ENCODE data around the gene PRR23B. TPM values are rescaled to one million over a fixed set of nuclear protein-coding genes. Genes with fewer than 3 reads are reported as not detected.

Gene PRR23B
- total RNA-seq, 4 donors from 2014 or later: not detected

- TF ChIP-seq POLR2A (IDR thresholded peaks at IDR 0.05): no peak
- no peak for TF ChIP-seq CTCF (IDR thresholded peaks at IDR 0.05)
- Histone ChIP-seq H3K27me3 (no peaks in the 10 kb centered on the region), H3K27ac (no peak overlapping the region), H3K4me3 (replicated peaks in 1 of 3) (no peak overlapping the region), H3K4me1 (no peaks in the 10 kb centered on the region), H3K9me3 (no peaks in the 10 kb centered on the region), H3K36me3 (no peaks in the 10 kb centered on the region)
- no peak for DNase-seq
- intact Hi-C loops (cut with DNase I): no loop called here
- 74 to 85% methylated on average over 1 of the region's 1 CpG for WGBS, 2 donors
These were observed 25.0 kb downstream of the PRR23B start for GRCh38 chr3:138995706-138996105.

- H3K9me3 ChIP-seq: no peaks in the 10 kb centered on the region
- H3K27me3 ChIP-seq: no peaks in the 10 kb centered on the region
- intact Hi-C loops (cut with DNase I): no loop called here
- H3K4me3 ChIP-seq (replicated peaks in 1 of 3): no peak overlapping the region
- no peaks in the 10 kb centered on the region for H3K4me1 ChIP-seq
- no peak overlapping the region for H3K27ac ChIP-seq
- no peak for DNase-seq
- TF ChIP-seq POLR2A (IDR thresholded peaks at IDR 0.05) (no peak), CTCF (IDR thresholded peaks at IDR 0.05) (no peak)
- WGBS, 2 donors: 97 to 100% methylated on average over 2 of the region's 2 CpGs
- no peaks in the 10 kb centered on the region for H3K36me3 ChIP-seq
These were observed 33.5 kb downstream of the PRR23B start for GRCh38 chr3:138987181-138987580.

- WGBS, 2 donors: 47 to 54% methylated on average over 4 of the region's 4 CpGs
- no peak for TF ChIP-seq CTCF (IDR thresholded peaks at IDR 0.05)
- TF ChIP-seq POLR2A (IDR thresholded peaks at IDR 0.05): no peak
These were observed 34.8 kb downstream of the PRR23B start for GRCh38 chr3:138985932-138986331.

GRCh38 chr3:138984816-138985215 lies 35.9 kb downstream of the PRR23B start:
- Histone ChIP-seq H3K4me3 (replicated peaks in 1 of 3) (no peak overlapping the region), H3K36me3 (no peaks in the 10 kb centered on the region), H3K27me3 (no peaks in the 10 kb centered on the region), H3K27ac (no peak overlapping the region), H3K9me3 (no peaks in the 10 kb centered on the region), H3K4me1 (no peaks in the 10 kb centered on the region)
- 47 to 67% methylated on average over 3 of the region's 3 CpGs for WGBS, 2 donors
- no peak for DNase-seq
- intact Hi-C loops (cut with DNase I): no loop called here
- no peak for TF ChIP-seq POLR2A (IDR thresholded peaks at IDR 0.05)
- no peak for TF ChIP-seq CTCF (IDR thresholded peaks at IDR 0.05)

More at GRCh38 chr3:138985932-138986331, 34.8 kb downstream of the PRR23B start:
- Histone ChIP-seq H3K4me3 (replicated peaks in 1 of 3) (no peak overlapping the region), H3K36me3 (no peaks in the 10 kb centered on the region), H3K4me1 (no peaks in the 10 kb centered on the region), H3K9me3 (no peaks in the 10 kb centered on the region), H3K27me3 (no peaks in the 10 kb centered on the region), H3K27ac (no peak overlapping the region)
- intact Hi-C loops (cut with DNase I): no loop called here
- no peak for DNase-seq

- Histone ChIP-seq H3K4me1 (no peaks in the 10 kb centered on the region), H3K27me3 (no peaks in the 10 kb centered on the region), H3K36me3 (no peaks in the 10 kb centered on the region), H3K27ac (no peak overlapping the region), H3K4me3 (replicated peaks in 1 of 3) (no peak overlapping the region), H3K9me3 (no peaks in the 10 kb centered on the region)
- DNase-seq: no peak
- intact Hi-C loops (cut with DNase I): no loop called here
- no peak for TF ChIP-seq POLR2A (IDR thresholded peaks at IDR 0.05)
- no peak for TF ChIP-seq CTCF (IDR thresholded peaks at IDR 0.05)
These were observed 44.7 kb downstream of the PRR23B start for GRCh38 chr3:138976047-138976446.

Measured in thyroid gland (tissue), 4 donors.